Activated CD4-positive, alpha-beta T cell treated with anti-CD3 and anti-CD28 coated beads, Interleukin-2, amount 50 U/mL, for 24 hours (primary cell): ENCODE measurements around the gene INSYN2A.

Experiments
- DNase-seq, 2 donors: peaks; one replicate each; pipeline ENCODE4 v3.0.0-alpha.2; 2020; ENCODE audit warnings: low read depth in 1 of 2, low spot score in 1 of 2

The INSYN2A gene

DNA sequence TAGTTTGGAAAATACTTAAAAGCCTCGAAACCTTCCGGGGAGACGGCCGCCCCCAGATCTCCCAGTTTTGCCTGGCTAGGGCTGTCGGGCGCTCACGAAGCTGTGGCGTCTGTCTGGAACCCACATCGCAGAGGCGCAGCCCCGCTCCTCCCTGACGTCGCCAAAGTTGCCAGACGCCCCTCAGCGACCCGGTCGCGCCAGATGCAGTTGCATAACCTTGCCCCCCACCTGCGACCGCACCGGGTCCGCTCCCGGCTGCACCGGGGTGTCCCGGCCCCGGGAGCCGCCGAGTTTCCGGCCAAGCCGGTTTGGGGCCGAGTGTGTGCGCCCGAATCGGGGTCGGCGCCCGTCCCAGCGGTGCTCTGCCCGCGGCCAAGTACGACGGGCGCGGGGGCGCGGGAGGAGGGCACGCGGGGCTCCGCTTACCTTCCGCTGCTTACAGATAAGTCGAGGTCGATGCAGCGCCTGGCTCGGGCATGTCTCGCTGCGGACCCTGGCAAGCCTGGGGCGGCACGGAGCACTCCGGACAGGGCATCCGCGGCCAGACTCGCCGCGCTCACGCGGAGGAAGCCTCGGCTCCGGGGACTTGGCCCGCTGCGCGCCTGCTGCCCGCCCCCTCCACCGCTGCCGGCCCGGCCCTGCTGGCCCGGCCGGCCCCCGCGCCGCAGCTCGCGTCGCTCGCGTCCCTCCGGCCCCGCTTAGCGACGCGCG is 665 bp downstream of the INSYN2A start:
- no peak for DNase-seq

DNA sequence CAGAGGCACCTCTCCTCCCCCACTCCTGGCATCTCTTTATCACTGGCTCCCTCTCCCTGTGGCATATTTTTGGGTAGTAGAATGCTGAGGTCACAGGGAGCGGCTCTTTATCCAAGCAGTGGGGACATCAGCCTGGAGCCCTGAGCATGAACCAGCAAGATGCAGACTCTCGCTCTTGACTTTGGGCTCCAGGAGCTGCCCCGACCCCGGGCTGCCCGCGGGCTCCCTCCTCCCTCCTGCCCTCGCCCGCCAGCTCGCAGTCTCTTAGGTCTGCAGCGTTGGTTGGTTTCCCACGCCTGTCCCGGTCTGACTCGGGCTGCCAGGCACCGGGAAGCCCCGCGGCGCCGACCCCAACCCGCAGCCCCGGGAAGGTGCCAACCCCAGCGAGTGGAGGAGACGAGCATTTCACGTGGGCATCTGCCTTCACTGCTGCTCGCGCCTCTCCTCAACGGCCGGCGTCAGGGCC is 1.3 kb downstream of the INSYN2A start:
- DNase-seq, result no peak

DNA sequence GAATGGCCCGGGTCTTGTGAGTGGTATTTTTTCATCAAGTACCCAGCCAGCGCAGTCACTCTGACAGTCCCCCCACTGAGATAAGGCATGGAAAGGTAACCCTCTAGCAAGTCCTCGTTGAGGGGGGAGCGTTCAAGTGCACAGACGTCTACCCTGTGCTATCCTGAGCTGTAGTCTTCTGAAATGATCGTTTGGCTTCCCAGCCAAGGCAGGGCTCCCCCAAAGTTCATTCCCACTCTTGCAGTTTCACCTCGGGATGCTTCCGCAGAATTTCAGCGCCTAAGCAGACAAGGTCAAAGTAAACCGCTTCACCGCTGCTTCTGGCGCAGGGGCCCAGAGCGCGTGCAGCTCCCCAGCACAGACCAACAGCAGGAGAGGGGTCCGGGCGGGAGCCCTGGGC is 1.8 kb downstream of the INSYN2A start:
- DNase-seq, result no peak

DNA sequence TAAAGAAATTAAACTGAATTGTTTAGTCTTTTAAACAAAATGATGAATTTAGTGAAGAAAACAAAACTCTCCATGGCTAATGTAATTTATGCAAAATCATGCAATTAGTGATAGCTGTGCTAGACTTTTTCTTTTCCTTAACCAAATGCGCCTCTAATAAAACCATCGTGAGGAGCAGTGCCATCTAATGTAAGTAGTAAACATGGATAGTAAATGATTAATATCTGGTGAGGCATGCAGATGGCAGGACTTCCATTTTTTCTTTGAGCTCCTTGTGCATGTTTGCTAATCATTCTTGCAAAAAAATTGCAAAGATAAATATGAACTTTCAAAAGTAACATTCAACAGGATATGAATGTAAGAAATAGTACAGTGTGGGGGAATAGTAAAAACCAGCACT is 2.3 kb downstream of the INSYN2A start:
- DNase-seq, result no peak

DNA sequence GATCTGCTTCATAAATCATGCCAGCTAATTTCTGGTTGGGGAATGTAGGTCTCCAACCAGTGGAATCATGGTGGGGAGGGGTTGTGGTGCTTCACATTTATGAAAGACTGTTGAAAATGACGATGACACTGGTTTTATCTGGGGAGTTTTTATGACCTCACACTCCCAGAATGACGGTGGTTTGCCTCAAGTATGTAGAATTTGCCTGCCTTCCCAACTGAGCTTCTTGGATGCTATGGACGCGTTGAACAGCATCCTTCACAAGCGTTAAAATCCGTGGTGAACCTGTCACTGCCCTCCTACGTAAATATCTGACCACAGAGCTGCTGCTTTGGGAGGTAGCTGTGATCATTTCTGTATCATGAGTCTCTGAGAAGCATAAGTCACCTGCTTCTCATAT is 3.3 kb downstream of the INSYN2A start:
- DNase-seq, result no peak

DNA sequence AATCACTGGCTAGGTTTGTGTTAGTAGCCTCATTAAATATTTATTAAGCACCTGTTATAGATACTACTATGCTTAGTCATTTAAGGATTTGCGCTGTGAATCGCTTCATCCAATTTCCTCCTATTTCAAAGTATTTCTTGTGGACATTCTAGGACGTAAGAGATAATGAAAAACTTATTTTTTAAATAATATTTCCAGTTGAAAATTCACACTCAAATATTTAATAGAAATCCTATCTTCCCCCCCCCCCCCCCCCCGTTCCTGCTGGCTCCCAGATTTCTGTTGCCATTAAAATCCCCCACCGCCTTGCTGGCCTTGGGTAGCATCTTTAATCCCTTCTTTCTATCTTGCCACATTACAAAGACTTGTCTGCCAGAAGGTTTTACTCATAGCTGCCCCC is 6.0 kb downstream of the INSYN2A start:
- DNase-seq, result no peak

DNA sequence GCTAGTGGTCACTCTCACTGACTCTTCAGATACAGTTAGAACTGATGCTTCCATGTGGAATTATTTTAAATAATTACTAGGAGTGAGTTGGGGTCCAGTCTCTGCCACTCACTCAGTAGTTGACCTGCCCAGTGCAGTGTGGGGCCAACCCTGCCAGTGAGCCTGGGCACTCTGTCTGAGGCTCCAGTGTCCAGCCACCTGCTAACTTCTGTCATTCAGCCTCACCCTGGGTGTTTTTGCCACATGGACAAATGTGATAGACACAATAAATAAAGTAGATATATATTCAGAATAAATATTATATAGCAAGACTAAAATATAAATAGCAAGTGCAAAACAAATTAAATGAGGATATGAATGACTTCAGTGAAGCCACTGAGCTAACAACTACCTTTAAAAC is 7.2 kb downstream of the INSYN2A start:
- DNase-seq, result no peak

DNA sequence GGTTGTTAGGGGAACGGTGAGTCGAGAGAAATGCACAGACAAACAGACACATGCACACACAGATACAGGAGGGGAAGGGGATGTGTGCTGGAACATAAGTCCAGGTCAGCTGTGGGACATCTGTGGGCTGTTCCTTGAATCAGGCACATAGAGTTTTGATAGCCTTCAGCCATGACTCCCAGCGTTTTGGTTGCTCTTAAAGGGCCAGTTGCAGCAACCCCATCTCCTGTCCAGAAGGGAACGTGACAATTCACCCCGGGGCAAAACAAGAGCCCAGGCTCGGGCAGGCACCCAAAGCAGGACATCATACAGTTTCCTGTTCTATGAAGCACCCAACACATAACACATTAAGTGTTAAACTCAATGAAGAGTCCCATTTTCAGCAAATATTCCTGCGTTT is 9.6 kb downstream of the INSYN2A start:
- DNase-seq, result no peak

DNA sequence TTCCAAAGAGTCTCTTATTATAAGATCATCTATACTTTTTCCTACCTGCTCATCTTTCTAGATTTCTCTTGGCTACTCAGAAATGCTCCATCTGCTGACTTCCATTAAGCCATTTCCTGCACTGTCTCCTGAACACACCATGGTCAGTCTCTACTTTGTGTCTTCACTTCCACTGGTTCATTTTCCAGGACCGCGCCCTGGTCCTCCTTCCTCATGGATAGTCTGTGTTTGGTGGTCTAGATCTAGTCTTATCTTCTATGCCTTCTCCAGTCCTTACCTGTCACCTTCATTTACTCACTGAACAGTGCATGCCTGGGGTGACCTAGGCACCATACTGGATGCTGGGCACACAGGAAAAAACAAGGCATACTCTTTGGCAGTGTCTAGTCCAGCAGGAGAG is 11.8 kb downstream of the INSYN2A start:
- no peak for DNase-seq

DNA sequence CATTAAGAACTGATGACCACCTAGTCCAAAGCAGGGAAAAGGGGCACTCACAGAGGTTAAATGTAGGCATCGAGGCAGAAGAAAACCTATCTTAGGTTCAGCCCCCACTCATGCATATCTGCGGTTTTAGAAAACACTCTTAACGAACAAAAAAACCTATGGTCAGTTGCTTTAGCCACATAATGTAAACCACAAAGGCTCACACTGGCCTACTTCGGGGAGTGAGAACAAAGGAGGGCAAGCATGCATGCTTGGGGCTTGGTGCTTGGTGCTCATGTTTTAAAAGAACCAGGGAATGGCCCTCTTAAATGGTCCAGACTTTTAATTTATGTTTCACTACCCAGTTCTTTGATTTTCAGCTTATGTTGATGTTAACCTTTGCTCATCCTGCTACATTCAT is 14.2 kb downstream of the INSYN2A start:
- DNase-seq, result no peak

DNA sequence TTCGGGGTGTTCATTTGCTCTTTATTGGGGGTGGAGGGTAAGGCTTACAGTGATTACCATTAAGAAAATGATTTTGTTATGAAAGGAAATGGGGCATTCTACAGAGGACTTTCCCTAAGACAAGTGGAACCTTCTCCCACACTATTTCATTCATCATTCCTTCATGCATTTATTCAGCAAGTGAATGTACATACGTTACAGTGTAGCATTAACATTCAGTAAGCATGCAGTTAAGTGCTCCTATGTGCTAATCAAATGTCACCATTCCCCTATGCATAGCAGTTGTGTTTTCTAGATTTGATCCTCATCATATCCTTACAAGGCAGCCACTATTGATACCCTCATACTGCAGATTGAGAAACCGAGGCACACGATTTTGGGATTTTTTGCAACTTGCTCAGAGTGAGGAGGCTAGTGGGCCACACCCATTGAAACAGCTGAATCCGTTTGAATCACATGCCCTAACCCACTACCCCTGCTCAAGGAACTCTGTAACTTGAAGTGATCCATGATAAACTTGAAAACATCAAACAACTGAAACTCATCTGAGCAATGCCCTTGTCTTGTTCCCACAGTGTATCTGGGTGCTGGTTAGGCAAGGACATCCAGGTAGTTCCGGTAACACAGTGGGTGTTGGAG is 16.7 kb downstream of the INSYN2A start:
- no peak for DNase-seq

DNA sequence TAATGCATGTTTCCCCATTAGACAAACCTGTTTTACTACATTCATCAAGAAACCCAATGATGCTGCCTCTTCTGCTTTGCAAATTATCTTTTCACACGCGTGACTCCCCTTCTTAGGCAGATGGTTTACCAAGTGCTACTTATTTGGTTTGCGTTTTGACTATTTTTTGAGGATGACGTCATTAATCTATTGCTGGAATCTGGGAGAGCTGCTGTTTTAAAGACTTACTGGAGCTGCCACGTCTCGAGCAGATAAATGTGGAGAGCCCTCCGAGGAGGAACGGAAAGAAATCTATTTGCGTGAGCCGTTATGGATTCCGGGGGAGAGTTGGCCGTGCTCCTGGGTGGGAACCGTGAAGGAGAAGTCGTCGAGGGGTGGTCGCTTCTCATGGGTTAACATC is 19.7 kb downstream of the INSYN2A start:
- no peak for DNase-seq

DNA sequence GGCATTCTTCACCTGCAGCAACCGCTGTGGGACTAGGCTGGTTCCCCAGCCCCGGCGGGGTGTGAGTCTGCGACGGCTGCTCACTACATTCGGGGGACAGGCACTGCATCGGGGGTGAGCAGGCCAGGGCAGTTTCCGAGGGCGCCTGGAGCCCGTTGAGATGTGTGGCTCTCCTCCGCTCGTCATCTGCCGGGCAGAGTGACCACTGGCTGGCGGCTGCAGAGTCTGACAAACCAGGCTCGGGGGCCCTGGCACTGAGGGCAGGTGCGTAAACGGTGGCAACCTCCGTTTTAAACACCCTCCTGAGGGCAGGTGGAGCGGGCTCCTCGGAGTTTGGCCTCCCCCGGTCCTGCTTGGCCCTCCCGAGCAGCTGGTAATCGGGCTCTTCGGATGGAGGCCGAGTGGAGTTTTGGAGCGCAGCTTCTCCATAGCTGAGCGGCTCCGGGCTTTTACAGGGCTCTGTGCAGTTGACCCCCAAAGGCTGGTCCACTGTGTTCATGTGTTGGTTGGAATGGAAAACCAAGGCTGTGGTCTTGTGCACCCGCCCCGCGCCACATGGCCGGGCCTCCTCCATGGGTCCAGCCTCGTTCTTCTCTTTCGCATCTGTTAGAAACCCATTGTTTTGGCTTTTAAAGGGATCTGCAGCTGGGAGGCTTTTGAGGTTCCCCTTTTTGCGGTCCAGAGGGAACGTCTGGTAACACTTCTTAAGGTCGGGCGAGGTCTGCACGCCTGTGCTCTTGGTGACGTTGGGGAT is 20.9 kb downstream of the INSYN2A start:
- no peak for DNase-seq

DNA sequence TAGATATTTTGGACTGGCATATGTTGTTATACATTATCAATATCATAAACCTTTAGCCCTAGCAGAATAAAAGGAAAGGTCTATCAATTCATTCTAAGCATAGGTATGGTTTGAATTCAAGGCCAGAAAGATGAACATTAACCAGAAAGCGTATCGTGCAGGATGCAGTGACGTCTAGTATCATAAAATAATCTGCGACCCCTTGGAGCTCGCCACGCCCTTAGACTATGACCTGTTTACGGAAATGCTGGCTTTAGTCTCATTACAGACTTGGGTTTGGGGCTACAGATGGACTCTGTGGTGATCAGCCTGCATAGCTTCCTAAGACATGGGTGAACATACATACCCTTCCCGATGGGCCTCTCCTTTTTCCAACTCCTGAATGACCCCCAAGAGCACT is 21.5 kb downstream of the INSYN2A start:
- no peak for DNase-seq

DNA sequence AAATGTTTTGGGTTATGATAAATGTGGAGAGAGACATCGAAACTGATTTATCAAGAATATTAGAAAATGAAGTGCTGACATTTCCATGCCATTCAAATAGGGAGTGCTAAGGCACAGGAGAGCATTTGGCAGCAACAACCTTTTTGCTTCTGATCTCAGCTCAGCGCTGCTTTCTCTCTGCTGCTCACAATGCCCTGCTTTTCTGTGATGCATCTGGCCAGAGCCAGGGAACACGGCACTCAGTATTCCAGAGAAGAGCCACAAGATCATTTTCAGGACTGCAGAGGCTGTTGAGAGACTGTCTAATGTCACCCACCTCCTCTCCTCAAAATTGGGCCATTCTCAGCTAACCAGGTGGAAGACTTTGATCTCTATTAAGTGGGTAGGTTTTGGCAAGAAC is 28.1 kb downstream of the INSYN2A start:
- DNase-seq, result no peak

DNA sequence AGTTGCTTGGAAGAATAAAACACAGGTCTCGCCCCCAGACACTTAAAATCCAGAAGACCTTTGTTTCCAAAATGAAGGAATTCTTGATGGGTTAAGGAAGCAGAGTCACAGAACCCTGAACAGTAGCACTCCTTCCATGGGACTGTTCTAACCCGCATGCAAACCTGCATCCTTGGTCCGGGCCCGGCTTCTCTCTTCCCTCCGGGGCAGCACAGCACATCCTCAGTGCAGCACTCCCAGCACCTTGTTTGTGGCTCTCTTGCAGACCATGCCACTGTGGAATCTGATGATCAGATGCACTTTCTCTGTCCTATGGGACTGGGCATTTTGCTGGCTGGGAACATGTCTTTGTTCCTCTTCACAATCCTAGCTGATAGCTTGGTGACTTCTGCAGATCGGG is 33.5 kb downstream of the INSYN2A start:
- DNase-seq, result no peak

DNA sequence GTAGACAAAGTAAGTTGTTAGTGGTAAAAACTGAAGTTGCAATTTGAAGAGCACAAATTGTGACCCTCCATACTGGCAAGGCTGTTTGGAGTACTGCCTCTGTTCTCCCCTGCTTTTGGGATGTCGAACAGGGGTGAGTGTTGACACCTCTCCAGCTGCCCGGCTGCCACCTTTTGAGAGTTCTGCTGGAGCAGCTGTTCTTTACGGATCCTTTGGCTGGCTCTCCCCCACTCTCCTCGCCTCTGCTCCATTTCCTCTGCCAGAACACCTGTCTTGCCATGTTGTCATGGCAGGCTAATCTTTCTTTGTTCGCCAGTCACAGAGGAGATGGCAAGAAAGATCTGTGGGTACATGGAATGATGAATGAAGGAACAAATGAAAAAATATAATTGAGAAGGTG is 34.9 kb downstream of the INSYN2A start:
- no peak for DNase-seq

DNA sequence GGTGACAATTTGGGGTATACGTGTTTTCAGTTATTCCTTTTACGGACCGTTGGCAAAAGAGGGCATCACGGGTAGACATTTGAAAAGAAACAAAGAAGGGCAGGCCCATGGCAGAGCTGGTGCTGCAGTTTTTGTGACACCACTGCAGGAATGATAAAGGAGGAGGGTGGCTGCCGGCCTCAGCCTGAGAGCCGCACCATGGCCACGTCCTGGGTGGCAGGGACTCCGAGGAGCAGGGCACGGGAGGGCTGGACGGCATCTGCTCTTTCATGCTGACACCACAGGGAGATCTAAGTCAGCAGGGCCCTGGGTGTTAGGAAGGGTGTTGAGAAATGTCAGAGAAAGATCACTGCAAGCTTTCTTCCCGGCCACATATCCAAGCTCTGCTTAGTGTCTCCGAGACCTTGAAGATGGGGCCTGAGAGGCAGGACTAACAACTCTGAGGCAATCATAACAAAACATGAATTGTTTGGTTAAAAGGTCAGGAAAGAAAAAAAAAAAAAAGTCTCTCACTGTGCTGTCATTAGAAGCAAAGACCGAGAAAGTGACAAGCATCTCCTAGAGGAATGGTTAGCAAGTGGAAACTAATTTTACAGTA is 36.6 kb downstream of the INSYN2A start:
- DNase-seq, result no peak

DNA sequence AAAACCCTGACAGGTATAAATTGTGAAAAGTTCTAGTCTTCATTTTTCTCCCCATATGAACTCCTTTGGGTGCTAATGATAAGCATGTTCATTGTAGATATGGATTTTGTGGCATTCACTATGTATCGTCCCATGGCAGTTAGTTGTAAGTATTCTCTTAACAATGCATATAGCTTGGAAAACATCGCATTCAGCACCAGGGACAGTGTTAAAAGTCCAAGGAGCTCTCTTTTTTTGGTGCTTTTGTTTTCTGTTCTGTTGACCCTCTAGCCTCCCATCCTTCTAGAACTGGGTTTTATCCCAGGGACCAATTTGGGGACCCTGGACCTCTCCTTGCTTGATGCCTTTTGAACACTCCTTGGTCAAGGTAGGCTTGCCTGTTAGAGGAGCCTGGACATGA is 37.7 kb downstream of the INSYN2A start:
- DNase-seq, result no peak

DNA sequence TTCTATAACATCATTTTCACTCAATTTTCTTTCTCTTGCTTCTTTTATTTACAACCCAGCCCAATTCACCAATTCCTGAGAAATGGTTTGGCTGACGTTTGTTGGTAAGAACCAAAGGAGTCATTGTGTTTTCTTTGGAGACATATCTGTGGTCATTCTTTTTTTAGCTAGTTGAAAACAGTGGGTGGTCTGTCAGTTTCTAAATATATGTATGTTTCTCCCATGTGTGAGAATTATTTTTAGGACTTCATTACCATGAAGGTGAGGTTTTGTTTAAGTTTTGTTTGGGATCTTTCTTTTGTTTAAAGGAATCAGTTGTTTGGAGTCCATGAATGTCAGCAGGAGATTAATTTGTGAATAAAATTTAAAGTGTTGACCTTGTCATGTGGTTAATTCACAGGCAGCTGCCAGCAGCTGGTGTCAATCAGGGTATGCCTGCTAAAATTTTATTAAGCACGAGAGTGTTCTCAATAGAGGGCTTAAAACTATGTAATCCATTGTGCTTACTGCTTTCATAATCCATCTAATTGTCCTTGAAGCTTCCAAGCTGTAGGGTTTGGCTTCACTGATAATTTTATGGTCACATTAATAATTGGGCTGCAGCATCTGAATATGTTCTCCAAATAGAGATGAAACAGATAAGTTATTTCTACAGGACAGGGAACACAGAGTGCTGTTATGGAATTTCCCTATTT is 38.7 kb downstream of the INSYN2A start:
- DNase-seq, result no peak

DNA sequence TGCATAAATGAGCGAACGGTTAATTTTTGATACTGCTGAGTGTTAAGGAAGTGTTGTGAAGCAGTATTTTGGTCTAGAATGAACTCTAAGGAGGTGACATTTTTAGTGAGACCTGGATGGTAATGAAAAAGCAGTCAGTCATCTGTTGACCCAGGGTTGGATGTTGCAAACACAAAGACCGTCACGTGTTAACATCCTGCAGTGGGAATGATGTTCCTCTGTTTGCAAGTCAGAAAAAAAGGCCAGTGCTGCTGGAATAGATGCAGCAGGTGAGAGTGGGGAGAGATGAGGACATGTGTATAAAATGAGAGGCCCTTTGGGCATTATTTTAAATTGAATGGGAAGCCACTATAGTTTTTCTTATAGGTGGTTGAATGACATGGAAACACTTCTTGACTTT is 39.3 kb downstream of the INSYN2A start:
- DNase-seq, result no peak
